Measurements from ENCODE around the gene MYH14. TPM values are rescaled to one million over a fixed set of nuclear protein-coding genes. Genes with fewer than 3 reads are reported as not detected.

The MYH14 gene
- total RNA-seq, 4 donors from 2014 or later = 103 to 174 (median 141) TPM

DNA sequence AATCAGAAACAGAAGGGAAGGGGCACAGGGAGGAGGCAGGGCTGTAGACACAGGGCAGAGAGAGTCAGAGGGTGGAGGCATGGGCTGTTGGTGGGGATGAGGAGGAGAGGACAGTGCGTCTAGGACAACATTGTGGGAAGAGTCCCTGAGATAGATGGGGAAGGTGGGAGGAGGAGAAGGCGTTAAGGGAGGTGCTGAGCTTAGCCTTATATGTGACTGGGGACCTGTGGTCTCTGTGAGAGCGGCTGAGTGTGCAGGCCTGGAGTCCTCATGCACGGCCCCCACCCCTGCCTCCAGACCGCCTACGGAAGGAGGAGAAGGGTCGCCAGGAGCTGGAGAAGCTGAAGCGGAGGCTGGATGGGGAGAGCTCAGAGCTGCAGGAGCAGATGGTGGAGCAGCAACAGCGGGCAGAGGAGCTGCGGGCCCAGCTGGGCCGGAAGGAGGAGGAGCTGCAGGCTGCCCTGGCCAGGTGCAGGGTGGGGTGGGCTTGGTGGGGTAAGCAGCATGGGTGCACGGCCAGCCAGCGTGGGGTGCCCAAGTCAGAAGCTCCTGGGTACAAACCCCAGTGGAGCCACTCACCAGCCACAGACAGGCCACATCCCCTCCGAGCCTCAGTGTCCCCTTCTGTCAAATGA is 69.0 kb downstream of the MYH14 start:
- Histone ChIP-seq H3K9me3 (no peaks in the 10 kb centered on the region), H3K27ac (no peak overlapping the region), H3K36me3 (peaks cover 0 to 69% of the 10 kb centered on the region in 2 donors), H3K4me3 (no peak overlapping the region), H3K27me3 (no peaks in the 10 kb centered on the region), H3K4me1 (no peaks in the 10 kb centered on the region)
- no peak for DNase-seq
- in situ Hi-C loops (cut with MboI; ENCODE audit: low sequenced_read_pairs in 4 of 4) = loop anchor here in 3 of 4 donors (25.0 kb wide), 1 partner anchor 110 kb away; the partner anchor contains the start of gene IZUMO2 (in 3 of the 3)
- ATAC-seq = no peak
- TF ChIP-seq POLR2A (IDR thresholded peaks at IDR 0.05) = no peak
- TF ChIP-seq, protein P1, sequence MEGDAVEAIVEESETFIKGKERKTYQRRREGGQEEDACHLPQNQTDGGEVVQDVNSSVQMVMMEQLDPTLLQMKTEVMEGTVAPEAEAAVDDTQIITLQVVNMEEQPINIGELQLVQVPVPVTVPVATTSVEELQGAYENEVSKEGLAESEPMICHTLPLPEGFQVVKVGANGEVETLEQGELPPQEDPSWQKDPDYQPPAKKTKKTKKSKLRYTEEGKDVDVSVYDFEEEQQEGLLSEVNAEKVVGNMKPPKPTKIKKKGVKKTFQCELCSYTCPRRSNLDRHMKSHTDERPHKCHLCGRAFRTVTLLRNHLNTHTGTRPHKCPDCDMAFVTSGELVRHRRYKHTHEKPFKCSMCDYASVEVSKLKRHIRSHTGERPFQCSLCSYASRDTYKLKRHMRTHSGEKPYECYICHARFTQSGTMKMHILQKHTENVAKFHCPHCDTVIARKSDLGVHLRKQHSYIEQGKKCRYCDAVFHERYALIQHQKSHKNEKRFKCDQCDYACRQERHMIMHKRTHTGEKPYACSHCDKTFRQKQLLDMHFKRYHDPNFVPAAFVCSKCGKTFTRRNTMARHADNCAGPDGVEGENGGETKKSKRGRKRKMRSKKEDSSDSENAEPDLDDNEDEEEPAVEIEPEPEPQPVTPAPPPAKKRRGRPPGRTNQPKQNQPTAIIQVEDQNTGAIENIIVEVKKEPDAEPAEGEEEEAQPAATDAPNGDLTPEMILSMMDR (IDR thresholded peaks at IDR 0.05 in 4 of 5, conservative IDR thresholded peaks at IDR 0.05 in 1 of 5) = no peak
- intact Hi-C loops (cut with DNase I; ENCODE audit: low total_unique reads) = no loop called here

DNA sequence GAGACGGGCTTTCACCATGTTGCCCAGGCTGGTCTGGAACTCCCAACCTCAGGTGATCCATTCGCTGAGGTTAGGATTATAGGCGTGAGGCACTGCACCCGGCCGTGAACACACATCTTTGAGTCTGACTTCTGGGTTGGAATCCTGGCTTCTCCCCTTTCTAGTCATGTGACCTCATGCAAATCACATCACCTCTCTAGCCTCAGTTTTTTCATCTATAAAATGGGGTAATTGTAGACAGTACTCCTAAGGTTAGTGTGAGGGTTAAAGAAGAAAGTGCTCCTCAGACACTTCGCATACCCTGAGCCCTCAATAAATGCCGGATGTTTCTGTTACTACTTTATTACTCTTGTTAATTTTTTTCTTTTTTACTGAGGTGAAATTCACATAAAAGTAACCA is 70.4 kb downstream of the MYH14 start:
- H3K4me3 ChIP-seq = no peak overlapping the region
- ATAC-seq (no peak), DNase-seq (no peak)
- intact Hi-C loops (cut with DNase I; ENCODE audit: low total_unique reads) = no loop called here
- no peak overlapping the region for H3K27ac ChIP-seq
- in situ Hi-C loops (cut with MboI; ENCODE audit: low sequenced_read_pairs in 4 of 4) = loop anchor here in 3 of 4 donors (25.0 kb wide), 1 partner anchor 112 kb away; the partner anchor contains the start of gene IZUMO2 (in 3 of the 3)
- no peaks in the 10 kb centered on the region for H3K9me3 ChIP-seq
- no peaks in the 10 kb centered on the region for H3K4me1 ChIP-seq
- no peaks in the 10 kb centered on the region for H3K27me3 ChIP-seq
- TF ChIP-seq, protein P1 (IDR thresholded peaks at IDR 0.05 in 4 of 5, conservative IDR thresholded peaks at IDR 0.05 in 1 of 5) = no peak
- TF ChIP-seq POLR2A (IDR thresholded peaks at IDR 0.05) = no peak
- peaks cover 0 to 71% of the 10 kb centered on the region in 2 donors for H3K36me3 ChIP-seq

DNA sequence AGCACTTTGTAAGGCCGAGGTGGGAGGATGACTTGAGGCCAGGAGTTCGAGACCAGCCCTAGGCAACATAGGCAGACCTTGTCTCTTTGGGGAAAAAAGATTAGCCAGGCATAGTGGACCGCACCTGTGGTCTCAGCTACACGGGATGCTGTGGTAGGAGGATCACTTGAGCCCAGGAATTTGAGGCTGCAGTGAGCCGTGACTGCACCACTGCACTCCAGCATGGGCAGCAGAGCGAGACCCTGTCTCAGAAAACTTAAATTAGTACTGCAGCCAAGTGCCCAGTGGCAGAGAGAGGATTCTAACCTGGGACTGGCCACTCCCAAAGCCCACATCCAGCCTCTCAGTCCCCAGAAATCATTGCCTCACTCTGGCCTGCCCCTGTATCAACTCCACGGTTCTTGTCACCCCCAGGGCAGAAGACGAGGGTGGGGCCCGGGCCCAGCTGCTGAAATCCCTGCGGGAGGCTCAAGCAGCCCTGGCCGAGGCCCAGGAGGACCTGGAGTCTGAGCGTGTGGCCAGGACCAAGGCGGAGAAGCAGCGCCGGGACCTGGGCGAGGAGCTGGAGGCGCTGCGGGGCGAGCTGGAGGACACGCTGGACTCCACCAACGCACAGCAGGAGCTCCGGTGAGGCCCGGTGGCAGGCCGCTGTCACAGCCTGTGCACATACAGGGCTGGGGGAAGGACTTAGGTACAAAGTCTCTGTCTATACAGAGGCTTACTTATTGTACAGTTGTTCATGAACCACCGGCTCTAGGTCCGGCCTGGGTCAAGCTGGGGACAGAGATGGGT is 72.4 kb downstream of the MYH14 start:
- H3K36me3 ChIP-seq = peaks cover 0 to 68% of the 10 kb centered on the region in 2 donors

DNA sequence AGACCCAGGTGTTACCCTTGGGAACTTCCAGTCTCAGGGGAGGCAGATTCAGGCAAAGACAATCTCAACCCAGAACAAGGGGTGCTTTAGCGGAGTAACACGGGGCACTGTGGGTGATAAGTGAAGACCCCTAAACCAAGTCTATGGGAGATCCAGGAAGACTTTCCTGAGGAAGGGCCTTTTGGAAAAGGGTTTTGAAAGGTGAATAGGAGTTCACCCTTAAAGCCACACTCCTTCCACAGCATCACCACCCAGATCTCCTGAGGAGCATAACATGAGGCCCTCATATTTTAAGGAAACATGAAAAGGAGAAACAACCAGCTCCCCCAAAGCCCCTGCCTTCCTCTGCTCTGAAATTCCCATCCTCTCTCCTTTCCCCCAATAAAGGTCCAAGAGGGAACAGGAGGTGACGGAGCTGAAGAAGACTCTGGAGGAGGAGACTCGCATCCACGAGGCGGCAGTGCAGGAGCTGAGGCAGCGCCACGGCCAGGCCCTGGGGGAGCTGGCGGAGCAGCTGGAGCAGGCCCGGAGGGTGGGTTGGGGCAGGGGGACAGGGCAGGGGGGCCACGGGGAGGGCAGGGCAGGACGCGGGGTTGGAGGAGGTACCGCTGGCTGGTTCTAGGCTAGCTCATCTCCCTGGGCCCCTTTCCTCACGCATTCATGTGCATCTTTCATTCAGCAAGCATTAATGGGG is 73.1 kb downstream of the MYH14 start:
- no peaks in the 10 kb centered on the region for H3K9me3 ChIP-seq
- no peaks in the 10 kb centered on the region for H3K27me3 ChIP-seq
- no peak overlapping the region for H3K4me3 ChIP-seq
- DNase-seq (no peak), ATAC-seq (no peak)
- TF ChIP-seq, protein P1 (IDR thresholded peaks at IDR 0.05 in 4 of 5, conservative IDR thresholded peaks at IDR 0.05 in 1 of 5) = no peak
- TF ChIP-seq POLR2A (IDR thresholded peaks at IDR 0.05) = no peak
- intact Hi-C loops (cut with DNase I; ENCODE audit: low total_unique reads) = no loop called here
- no peak overlapping the region for H3K27ac ChIP-seq
- H3K36me3 ChIP-seq = peaks cover 0 to 68% of the 10 kb centered on the region in 2 donors
- in situ Hi-C loops (cut with MboI; ENCODE audit: low sequenced_read_pairs in 4 of 4) = no loop called here
- no peaks in the 10 kb centered on the region for H3K4me1 ChIP-seq

More for the DNA sequence above, 72.4 kb downstream of the MYH14 start:
- DNase-seq (no peak), ATAC-seq (no peak)
- Histone ChIP-seq H3K9me3 (no peaks in the 10 kb centered on the region), H3K27ac (no peak overlapping the region), H3K27me3 (no peaks in the 10 kb centered on the region), H3K4me3 (no peak overlapping the region), H3K4me1 (no peaks in the 10 kb centered on the region)
- TF ChIP-seq, protein P1 (IDR thresholded peaks at IDR 0.05 in 4 of 5, conservative IDR thresholded peaks at IDR 0.05 in 1 of 5) = no peak
- no peak for TF ChIP-seq POLR2A (IDR thresholded peaks at IDR 0.05)
- intact Hi-C loops (cut with DNase I; ENCODE audit: low total_unique reads) (no loop called here), in situ Hi-C loops (cut with MboI; ENCODE audit: low sequenced_read_pairs in 4 of 4) (no loop called here)
